Spleen (tissue), 11 donors: ENCODE measurements around the gene TEPSIN. TPM values are rescaled to one million over a fixed set of nuclear protein-coding genes. Genes with fewer than 3 reads are reported as not detected.

Experiments
- DNase-seq: peaks from one replicate; pipeline ENCODE4 v3.0.0-alpha.2; 2020
- H3K27ac ChIP-seq, 8 donors: fragments of 200-600 bp; sonication (generic) in 7 of 8; 1 replicate in 4 of 8; 2 replicates in 4 of 8; pipeline versions ENCODE4 v1.5.0 to v1.8.0; 2016 to 2021; ENCODE audit warnings: inconsistent platforms in 4 of 8, mild to moderate bottlenecking in 4 of 8, moderate library complexity in 1 of 8
- H3K27me3 ChIP-seq, 7 donors: fragments of 200-600 bp; sonication (generic) in 6 of 7; replicated peaks in 1 of 7; 1 replicate in 4 of 7; 2 replicates in 3 of 7; pipeline versions ENCODE4 v1.5.0 to v1.8.0; 2016 to 2021; ENCODE audit warnings: inconsistent platforms in 3 of 7, mild to moderate bottlenecking in 1 of 7
- H3K36me3 ChIP-seq, 6 donors: fragments of 200-600 bp; sonication (generic) in 5 of 6; 1 replicate in 4 of 6; 2 replicates in 2 of 6; pipeline versions ENCODE4 v1.5.0 to v1.8.0; 2016 to 2021; ENCODE audit warnings: inconsistent platforms in 2 of 6
- H3K4me1 ChIP-seq, 6 donors: fragments of 200-600 bp; sonication (generic) in 5 of 6; 1 replicate in 3 of 6; 2 replicates in 3 of 6; pipeline versions ENCODE4 v1.5.0 to v1.8.0; 2016 to 2021; ENCODE audit warnings: inconsistent platforms in 3 of 6
- H3K4me3 ChIP-seq, 8 donors: fragments of 200-600 bp; sonication (generic) in 7 of 8; 1 replicate in 4 of 8; 2 replicates in 4 of 8; pipeline versions ENCODE4 v1.5.0 to v1.8.0; 2016 to 2021; ENCODE audit warnings: inconsistent platforms in 4 of 8, mild to moderate bottlenecking in 4 of 8, moderate library complexity in 2 of 8
- H3K9me3 ChIP-seq, 8 donors: fragments of 200-600 bp; sonication (generic) in 7 of 8; 1 replicate in 4 of 8; 2 replicates in 4 of 8; pipeline versions ENCODE4 v1.5.0 to v1.8.0; 2016 to 2021; ENCODE audit warnings: inconsistent platforms in 4 of 8
- POLR2A ChIP-seq, 3 donors: fragments of 450-650 bp; IDR thresholded peaks; one replicate each; pipeline ENCODE4 v1.5.1; 2017; ENCODE audit warnings: antibody characterized with exemption in 3 of 3, mild to moderate bottlenecking in 1 of 3
- POLR2AphosphoS5 ChIP-seq, 3 donors: sonication (generic); formaldehyde crosslinking; IDR thresholded peaks; one replicate each; pipeline ENCODE4 v1.5.1; 2017; ENCODE audit warnings: antibody characterized with exemption in 3 of 3
- whole genome bisulfite sequencing, 5 donors: extraction: QIAGEN DNeasy Blood & Tissue Kit in 3 of 5; methylation state at CpG; one replicate each; pipeline versions ENCODE4 v1.1.5 to v1.1.7; 2013 to 2018; 5-methylcytosine and 5-hydroxymethylcytosine counted together
- intact Hi-C: fragments of 100-400 bp; cut with DNase I; formaldehyde crosslinking; loops from one replicate; pipeline ENCODE4 v1.15.0; 2023; ENCODE audit warnings: low total_unique reads
- polyA plus RNA-seq, 3 donors: library from polyadenylated mRNA; stranded (reverse); fragments of 200-250 nt; gene quantifications; one replicate each; pipeline ENCODE4 v1.2.1, GENCODE V29; 2013
- total RNA-seq, 7 donors: library from RNA; depleted of rRNA in 3 of 7; stranded (reverse); fragments of >200 nt in 3 of 7; fragmentation: NEBNext Ultra II Directional in 4 of 7; extraction: Animal tissue kit (Norgen Biotek cat#: 25700) in 4 of 7; gene quantifications; one replicate each; pipeline versions ENCODE4 v1.1.0 to v1.2.1, GENCODE V29; 2016 to 2021
- TF ChIP-seq, protein P1 (sequence below), 11 experiments: fragments of 200-600 bp in 7 of 11; fragments of 450-650 bp in 4 of 11; sonication (generic) in 4 of 11; IDR thresholded peaks in 8 of 11; conservative IDR thresholded peaks in 3 of 11; 1 replicate in 7 of 11; 2 replicates in 4 of 11; pipeline versions ENCODE4 v1.4.0 to v1.8.0; 2016 to 2021; ENCODE audit warnings: antibody characterized with exemption in 11 of 11, inconsistent platforms in 4 of 11, mild to moderate bottlenecking in 1 of 11
- donor health status: healthy with polysubstance abuse.
- donor health status: DM: no; HTN: no; CAD: no; lungs with moderate emphysema.
- donor health status: DM: no; HTN: no; CAD: no.
- donor health status: Bipolar disorder and iron deficiency.
- donor health status: healthy.
- donor health status: DM: no; HTN: no; CAD: no.
- donor health status: DM: yes; HTN: yes; CAD: no.

The TEPSIN gene
- total and polyA plus RNA-seq, 10 donors: 36.9 to 88.8 (median 72.3) TPM

- peak in 1 of 3 donors; percentile 42 for TF ChIP-seq POLR2AphosphoS5 (IDR thresholded peaks at IDR 0.05)
- TF ChIP-seq, protein P1, sequence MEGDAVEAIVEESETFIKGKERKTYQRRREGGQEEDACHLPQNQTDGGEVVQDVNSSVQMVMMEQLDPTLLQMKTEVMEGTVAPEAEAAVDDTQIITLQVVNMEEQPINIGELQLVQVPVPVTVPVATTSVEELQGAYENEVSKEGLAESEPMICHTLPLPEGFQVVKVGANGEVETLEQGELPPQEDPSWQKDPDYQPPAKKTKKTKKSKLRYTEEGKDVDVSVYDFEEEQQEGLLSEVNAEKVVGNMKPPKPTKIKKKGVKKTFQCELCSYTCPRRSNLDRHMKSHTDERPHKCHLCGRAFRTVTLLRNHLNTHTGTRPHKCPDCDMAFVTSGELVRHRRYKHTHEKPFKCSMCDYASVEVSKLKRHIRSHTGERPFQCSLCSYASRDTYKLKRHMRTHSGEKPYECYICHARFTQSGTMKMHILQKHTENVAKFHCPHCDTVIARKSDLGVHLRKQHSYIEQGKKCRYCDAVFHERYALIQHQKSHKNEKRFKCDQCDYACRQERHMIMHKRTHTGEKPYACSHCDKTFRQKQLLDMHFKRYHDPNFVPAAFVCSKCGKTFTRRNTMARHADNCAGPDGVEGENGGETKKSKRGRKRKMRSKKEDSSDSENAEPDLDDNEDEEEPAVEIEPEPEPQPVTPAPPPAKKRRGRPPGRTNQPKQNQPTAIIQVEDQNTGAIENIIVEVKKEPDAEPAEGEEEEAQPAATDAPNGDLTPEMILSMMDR (IDR thresholded peaks at IDR 0.05 in 8 of 11, conservative IDR thresholded peaks at IDR 0.05 in 3 of 11): no peak
- TF ChIP-seq POLR2A (IDR thresholded peaks at IDR 0.05): no peak
- no peak for DNase-seq
- intact Hi-C loops: loop anchor here (10.0 kb wide), 1 partner anchor 233 kb away; no protein-coding TSS in a partner anchor
- no peaks in the 10 kb centered on the region for H3K27me3 ChIP-seq
- peaks cover 0 to 85% (median 41%) of the 10 kb centered on the region in 6 donors for H3K36me3 ChIP-seq
- WGBS, 5 donors: 70 to 83% (median 79%) methylated on average over 22 to 29 of the region's 29 CpGs
- H3K4me3 ChIP-seq: no peak overlapping the region
- peak overlapping the region in 2 of 8 donors; percentile 3 to 42 for H3K27ac ChIP-seq
- peaks cover 0 to 51% (median 17%) of the 10 kb centered on the region in 6 donors for H3K4me1 ChIP-seq
- H3K9me3 ChIP-seq: no peaks in the 10 kb centered on the region
These were observed 12.9 kb upstream of the TEPSIN start for GRCh38 chr17:81251709-81252301.

GRCh38 chr17:81251094-81251708, 12.3 kb upstream of the TEPSIN start:
- intact Hi-C loops: loop anchor here (10.0 kb wide), 1 partner anchor 234 kb away; no protein-coding TSS in a partner anchor
- Histone ChIP-seq H3K9me3 (no peaks in the 10 kb centered on the region), H3K27ac (peak overlapping the region in 1 of 8 donors; percentile 42), H3K4me3 (no peak overlapping the region), H3K27me3 (no peaks in the 10 kb centered on the region), H3K4me1 (peaks cover 0 to 50% (median 17%) of the 10 kb centered on the region in 6 donors), H3K36me3 (peaks cover 0 to 85% (median 37%) of the 10 kb centered on the region in 6 donors)
- WGBS, 5 donors: 84 to 91% (median 88%) methylated on average over 24 to 25 of the region's 25 CpGs
- no peak for TF ChIP-seq POLR2A (IDR thresholded peaks at IDR 0.05)
- TF ChIP-seq, protein P1 (IDR thresholded peaks at IDR 0.05 in 8 of 11, conservative IDR thresholded peaks at IDR 0.05 in 3 of 11): no peak
- no peak for TF ChIP-seq POLR2AphosphoS5 (IDR thresholded peaks at IDR 0.05)
- DNase-seq: no peak

DNA sequence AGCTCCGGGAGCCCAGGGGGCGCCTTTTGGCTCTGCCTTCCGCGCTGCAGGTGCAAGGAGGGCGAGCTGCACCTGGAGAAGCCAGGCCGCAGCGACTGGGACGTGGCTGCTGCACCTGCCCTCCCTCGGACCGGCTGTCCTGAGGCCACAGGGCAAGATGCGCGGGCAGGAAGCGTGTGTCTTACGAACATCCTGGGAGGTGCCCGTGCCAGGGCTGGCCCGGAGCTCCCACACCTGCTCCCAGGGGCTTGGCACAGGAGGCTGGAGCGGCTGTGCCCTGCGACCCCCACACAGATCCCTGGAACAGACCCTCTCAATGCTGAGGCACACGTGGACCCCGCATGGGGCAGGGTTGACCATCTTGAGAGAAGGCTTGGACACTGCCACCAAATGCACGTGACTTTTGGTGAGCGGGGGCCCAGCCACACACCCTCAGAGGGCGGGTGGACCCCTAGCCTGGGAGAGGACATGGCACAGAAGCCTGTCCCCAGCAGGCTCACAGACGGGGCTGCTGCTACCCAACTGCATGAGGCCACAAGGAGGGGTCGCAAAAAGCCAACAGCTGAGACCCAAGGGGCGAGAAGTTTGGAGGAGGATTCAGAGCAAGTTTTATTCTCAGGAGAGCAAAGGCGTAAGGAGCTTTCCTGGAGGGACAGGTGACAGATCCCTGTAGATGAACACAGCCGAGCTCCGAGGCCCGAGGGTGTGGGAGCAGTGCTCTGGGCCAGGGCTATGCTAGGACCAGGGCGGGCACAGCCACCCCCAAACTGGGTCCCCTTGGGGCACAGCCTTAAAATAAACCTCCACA, 11.6 kb upstream of the TEPSIN start:
- no peak for DNase-seq
- intact Hi-C loops: loop anchor here (10.0 kb wide), 1 partner anchor 234 kb away; no protein-coding TSS in a partner anchor
- WGBS, 5 donors: 86 to 93% (median 90%) methylated on average over 28 to 31 of the region's 31 CpGs
- peaks cover 0 to 85% (median 37%) of the 10 kb centered on the region in 6 donors for H3K36me3 ChIP-seq
- peaks cover 0 to 47% (median 16%) of the 10 kb centered on the region in 6 donors for H3K4me1 ChIP-seq
- no peak overlapping the region for H3K4me3 ChIP-seq
- TF ChIP-seq, protein P1 (IDR thresholded peaks at IDR 0.05 in 8 of 11, conservative IDR thresholded peaks at IDR 0.05 in 3 of 11): no peak
- TF ChIP-seq POLR2A (IDR thresholded peaks at IDR 0.05) (no peak), POLR2AphosphoS5 (IDR thresholded peaks at IDR 0.05) (peak in 1 of 3 donors; percentile 14)
- peak overlapping the region in 1 of 8 donors; percentile 4 for H3K27ac ChIP-seq
- H3K27me3 ChIP-seq: no peaks in the 10 kb centered on the region
- no peaks in the 10 kb centered on the region for H3K9me3 ChIP-seq
